ENCODE measurements around the gene LAMB3. TPM values are rescaled to one million over a fixed set of nuclear protein-coding genes. Genes with fewer than 3 reads are reported as not detected.
A peak's percentile ranks its signal among the peaks of the same experiment; 100 is the strongest.

LAMB3 gene
- total RNA-seq, 6 donors from 2014 or later: 26.2 to 146 (median 79.6) TPM

DNA sequence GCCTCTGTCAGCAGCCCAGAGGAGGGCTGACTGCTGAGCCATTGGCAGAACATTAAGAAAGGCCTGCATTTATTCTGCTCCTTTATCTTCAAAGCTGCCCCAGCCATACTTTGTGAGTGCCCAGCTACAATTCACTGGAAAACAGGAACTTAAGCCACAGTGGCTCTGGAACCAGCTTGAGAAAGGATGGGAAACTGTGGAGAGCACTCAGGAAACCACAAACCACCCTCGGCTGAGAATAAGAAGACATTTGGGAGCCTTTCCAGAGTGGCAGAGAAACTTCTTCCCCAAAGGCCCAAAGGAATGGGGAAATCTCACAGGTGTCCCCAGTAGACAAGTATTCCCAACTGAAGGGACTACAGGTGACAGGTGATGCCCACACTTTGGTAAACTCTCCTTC, 1.8 kb downstream of the LAMB3 start:
- Histone ChIP-seq H3K4me3 (peak overlapping the region in 1 of 4 donors; percentile 39), H3K4me1 (peaks cover 51 to 77% (median 66%) of the 10 kb centered on the region in 4 donors), H3K9me3 (no peaks in the 10 kb centered on the region), H3K36me3 (no peaks in the 10 kb centered on the region), H3K27ac (peak overlapping the region; percentile 54 to 80 (median 74)), H3K27me3 (no peaks in the 10 kb centered on the region)
- WGBS, 2 donors: 33 to 41% methylated on average over 1 of the region's 1 CpG
- DNase-seq: peak in 1 of 2 donors; percentile 60
- TF ChIP-seq POLR2A (IDR thresholded peaks at IDR 0.05) (no peak), POLR2AphosphoS5 (IDR thresholded peaks at IDR 0.05) (peak in 1 of 2 donors; percentile 9)
- TF ChIP-seq, protein P1, sequence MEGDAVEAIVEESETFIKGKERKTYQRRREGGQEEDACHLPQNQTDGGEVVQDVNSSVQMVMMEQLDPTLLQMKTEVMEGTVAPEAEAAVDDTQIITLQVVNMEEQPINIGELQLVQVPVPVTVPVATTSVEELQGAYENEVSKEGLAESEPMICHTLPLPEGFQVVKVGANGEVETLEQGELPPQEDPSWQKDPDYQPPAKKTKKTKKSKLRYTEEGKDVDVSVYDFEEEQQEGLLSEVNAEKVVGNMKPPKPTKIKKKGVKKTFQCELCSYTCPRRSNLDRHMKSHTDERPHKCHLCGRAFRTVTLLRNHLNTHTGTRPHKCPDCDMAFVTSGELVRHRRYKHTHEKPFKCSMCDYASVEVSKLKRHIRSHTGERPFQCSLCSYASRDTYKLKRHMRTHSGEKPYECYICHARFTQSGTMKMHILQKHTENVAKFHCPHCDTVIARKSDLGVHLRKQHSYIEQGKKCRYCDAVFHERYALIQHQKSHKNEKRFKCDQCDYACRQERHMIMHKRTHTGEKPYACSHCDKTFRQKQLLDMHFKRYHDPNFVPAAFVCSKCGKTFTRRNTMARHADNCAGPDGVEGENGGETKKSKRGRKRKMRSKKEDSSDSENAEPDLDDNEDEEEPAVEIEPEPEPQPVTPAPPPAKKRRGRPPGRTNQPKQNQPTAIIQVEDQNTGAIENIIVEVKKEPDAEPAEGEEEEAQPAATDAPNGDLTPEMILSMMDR (IDR thresholded peaks at IDR 0.05): no peak
- peak in 1 of 2 donors; percentile 51 for ATAC-seq (ENCODE audit: low FRiP score in 2 of 2)

DNA sequence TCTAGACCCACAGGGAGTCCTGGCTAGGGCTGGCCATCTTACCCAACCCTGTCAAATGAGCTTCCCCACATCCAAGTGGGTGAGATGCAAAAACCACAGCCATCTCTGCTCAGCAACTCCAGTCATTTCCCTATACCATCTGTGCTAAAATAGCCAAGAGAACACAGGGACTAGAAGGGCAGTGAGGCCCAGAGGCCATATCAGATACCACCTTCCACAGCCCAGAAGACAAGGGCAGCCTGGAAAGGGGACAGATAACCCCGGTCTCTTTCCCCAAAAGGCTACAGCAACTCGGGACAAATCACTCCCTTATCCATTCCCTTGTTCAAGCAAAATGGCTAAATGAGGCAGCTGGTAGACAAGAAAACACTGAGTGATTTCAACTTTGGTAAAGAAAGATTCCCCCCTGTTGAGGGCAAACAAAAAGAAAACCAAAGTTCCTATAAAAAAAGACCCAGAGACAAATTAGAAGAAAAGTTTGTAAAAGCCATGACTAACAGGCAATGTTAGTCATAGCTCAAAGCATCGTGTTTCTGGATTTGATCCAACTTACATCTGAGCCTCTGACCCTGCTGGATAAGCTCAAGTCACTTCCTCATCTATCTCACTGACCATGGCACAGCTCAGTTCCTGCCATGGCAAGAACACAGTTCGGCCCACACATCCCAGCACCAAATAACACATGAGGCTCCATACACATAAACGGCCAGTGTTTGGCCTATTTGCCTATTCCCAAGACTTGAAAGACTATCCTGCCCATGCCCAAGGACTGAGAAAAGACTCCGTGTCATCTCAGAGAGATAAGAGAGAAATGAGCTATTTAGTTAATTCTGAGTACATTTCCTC, 3.1 kb downstream of the LAMB3 start:
- WGBS, 2 donors: 44 to 50% methylated on average over 6 of the region's 6 CpGs
- Histone ChIP-seq H3K36me3 (no peaks in the 10 kb centered on the region), H3K9me3 (no peaks in the 10 kb centered on the region), H3K27ac (peak overlapping the region; percentile 66 to 81 (median 74)), H3K4me3 (no peak overlapping the region), H3K4me1 (peaks cover 56 to 75% (median 66%) of the 10 kb centered on the region in 4 donors), H3K27me3 (no peaks in the 10 kb centered on the region)
- DNase-seq (no peak), ATAC-seq (ENCODE audit: low FRiP score in 2 of 2) (peak; percentile 47 to 69)
- TF ChIP-seq EP300 (IDR thresholded peaks at IDR 0.05) (no peak), POLR2A (IDR thresholded peaks at IDR 0.05) (no peak), POLR2AphosphoS5 (IDR thresholded peaks at IDR 0.05) (peak in 1 of 2 donors; percentile 29)
- TF ChIP-seq, protein P1 (IDR thresholded peaks at IDR 0.05): no peak

DNA sequence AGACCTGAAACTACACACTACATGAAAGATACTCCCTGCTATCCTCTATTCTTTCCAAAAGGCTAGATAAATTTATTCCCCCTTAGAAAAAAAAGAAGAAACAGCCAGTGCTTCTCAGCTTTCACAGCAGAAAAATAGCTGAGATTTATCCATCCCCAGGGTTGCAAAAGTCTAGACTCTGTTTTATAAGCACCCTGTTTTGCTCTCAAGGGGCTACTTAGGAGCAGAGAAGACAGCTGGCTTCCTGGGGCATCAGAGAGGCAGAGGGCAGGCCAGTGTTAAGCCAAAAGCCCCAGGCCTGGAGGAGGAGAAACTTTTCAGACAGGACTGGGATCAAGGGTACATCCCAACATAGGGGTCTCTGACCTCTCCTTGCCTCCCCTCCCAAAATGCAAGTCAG, 3.9 kb downstream of the LAMB3 start:
- ATAC-seq (ENCODE audit: low FRiP score in 2 of 2): no peak
- DNase-seq: no peak
- H3K9me3 ChIP-seq: no peaks in the 10 kb centered on the region
- H3K4me3 ChIP-seq: no peak overlapping the region
- peak overlapping the region in 3 of 4 donors; percentile 45 to 81 (median 75) for H3K27ac ChIP-seq
- H3K4me1 ChIP-seq: peaks cover 52 to 74% (median 63%) of the 10 kb centered on the region in 4 donors
- H3K36me3 ChIP-seq: no peaks in the 10 kb centered on the region
- TF ChIP-seq POLR2AphosphoS5 (IDR thresholded peaks at IDR 0.05): no peak
- H3K27me3 ChIP-seq: no peaks in the 10 kb centered on the region

GRCh38 chr1:209647156-209647555, 5.1 kb downstream of the LAMB3 start:
- peaks cover 58 to 75% (median 65%) of the 10 kb centered on the region in 4 donors for H3K4me1 ChIP-seq
- no peaks in the 10 kb centered on the region for H3K27me3 ChIP-seq
- no peaks in the 10 kb centered on the region for H3K36me3 ChIP-seq
- H3K9me3 ChIP-seq: no peaks in the 10 kb centered on the region
- H3K27ac ChIP-seq: peak overlapping the region in 2 of 4 donors; percentile 53 to 81
- ATAC-seq (ENCODE audit: low FRiP score in 2 of 2) (no peak), DNase-seq (no peak)
- no peak for TF ChIP-seq POLR2A (IDR thresholded peaks at IDR 0.05)
- TF ChIP-seq POLR2AphosphoS5 (IDR thresholded peaks at IDR 0.05): no peak
- TF ChIP-seq EP300 (IDR thresholded peaks at IDR 0.05): no peak
- TF ChIP-seq, protein P1 (IDR thresholded peaks at IDR 0.05): no peak
- H3K4me3 ChIP-seq: no peak overlapping the region
- WGBS, 2 donors: 67 to 75% methylated on average over 4 of the region's 4 CpGs

- ATAC-seq (ENCODE audit: low FRiP score in 2 of 2): no peak
Measured at GRCh38 chr1:209646558-209646957, 5.7 kb downstream of the LAMB3 start.

More at GRCh38 chr1:209646558-209646957, 5.7 kb downstream of the LAMB3 start:
- Histone ChIP-seq H3K4me1 (peaks cover 58 to 72% (median 68%) of the 10 kb centered on the region in 4 donors), H3K9me3 (no peaks in the 10 kb centered on the region), H3K27me3 (no peaks in the 10 kb centered on the region), H3K36me3 (no peaks in the 10 kb centered on the region), H3K27ac (peak overlapping the region in 3 of 4 donors; percentile 25 to 58 (median 53)), H3K4me3 (no peak overlapping the region)
- TF ChIP-seq, protein P1 (IDR thresholded peaks at IDR 0.05): no peak
- no peak for TF ChIP-seq EP300 (IDR thresholded peaks at IDR 0.05)
- TF ChIP-seq POLR2AphosphoS5 (IDR thresholded peaks at IDR 0.05): no peak
- no peak for TF ChIP-seq POLR2A (IDR thresholded peaks at IDR 0.05)
- DNase-seq: no peak
- WGBS, 2 donors: 80 to 83% methylated on average over 4 to 5 of the region's 5 CpGs

Measured in upper lobe of left lung (tissue), 6 donors.